ENCODE results near the gene CAPN5.

CAPN5 gene

DNA sequence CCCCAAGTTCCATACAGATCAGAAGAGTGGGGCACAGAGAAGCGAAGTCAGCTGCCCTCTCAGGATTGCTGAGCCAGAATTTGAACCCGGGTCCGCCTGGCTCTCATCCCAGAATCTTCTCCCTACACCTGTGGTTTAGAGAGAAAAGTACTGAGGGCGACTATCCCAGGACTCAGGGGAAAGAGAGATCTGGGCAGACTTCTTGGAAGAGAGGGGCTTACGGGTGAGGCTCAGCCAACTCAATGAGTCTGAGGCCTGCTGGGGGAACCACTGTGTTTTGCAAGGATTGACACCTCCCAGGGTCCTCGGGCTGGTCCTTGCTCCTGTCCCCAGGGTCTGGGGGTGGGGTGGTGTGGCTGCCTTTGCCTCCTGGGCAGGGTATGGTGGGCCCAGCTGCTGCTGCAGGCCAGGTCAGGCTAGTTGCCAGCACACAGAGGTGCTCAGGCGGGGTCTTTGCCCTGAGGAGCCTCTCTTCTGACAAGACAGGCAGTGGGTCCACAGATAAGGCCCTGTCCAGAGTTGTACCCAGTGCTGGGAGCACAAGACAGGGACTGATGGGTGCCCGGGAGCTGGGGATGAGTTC lies 1.2 kb downstream of the CAPN5 start:
- no peak for DNase-seq

DNA sequence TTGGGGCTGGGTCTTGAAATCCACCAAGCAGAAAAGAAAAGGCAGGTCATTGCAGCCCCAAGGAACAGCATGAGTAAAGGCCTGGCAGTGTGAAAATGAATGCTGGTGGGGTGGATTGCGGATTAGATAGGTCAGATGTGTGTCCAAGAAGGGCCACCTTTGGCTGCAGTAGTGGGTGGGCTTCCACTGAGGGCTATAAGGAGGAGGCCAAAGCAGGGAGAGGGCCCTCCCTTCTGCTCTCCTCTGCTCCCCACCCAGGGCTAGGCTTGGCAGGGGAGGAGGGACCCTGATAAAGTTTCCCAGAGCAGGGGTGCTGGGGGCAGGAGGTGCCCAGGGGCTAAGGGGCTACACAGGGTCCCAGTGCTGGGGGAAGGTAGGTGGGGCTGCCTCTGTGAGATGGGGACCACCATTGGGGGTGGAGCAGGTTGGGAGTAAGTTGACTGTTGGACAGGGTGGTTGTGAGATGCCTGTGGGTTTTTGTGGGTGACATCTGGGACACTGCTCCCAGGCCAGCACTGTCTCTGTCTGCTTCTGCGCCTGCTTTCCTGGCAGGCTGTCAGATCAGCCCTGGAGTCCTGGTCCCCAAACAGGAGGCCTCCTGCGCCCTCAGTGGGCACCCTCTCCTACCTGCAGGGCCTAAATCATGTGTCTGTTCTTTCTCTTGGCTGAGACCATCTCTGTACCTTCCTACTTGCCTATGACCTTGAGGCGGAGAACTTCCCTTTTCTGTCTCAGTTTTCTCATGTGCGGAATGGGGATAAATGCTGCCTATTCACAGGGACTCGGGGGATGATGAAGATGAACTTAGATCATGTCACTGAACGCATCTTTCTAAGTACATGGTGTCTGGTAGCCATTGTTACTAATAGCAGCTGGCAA lies 1.9 kb downstream of the CAPN5 start:
- no peak for DNase-seq

DNA sequence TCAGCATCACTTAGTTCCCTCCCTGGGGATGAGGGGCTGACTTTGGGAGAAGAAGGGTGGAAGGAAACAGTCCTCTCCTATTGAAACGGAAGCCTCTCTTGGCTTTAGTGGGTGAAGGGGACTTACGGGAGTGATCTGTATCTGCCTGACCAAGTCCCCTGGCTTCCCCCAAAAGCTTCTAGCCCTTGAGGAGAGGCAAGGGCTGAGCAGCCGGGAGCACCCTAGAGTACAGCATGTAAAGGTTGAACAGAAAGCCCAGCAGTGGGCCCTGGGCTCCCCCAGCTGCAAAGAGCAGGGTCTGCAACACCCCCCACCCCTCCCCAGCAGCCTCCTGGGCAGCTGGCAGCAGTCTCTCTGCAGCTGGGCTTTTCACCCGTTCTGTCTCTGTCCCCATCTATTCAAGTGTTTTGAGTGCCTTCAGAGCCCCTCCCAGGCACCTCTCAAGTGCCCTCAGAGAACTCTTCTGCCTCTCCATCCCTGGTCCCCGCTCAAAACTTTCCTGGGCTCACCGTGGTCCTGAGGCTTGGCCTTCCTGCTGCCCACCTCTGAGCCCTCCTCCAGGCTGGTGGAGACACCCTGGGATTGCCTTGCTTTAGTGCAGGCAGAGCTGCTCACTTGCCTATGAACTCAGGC lies 2.7 kb downstream of the CAPN5 start:
- DNase-seq, result no peak

GRCh38 chr11:77069969-77070582 lies 3.3 kb downstream of the CAPN5 start:
- no peak for DNase-seq

GRCh38 chr11:77071077-77071476 lies 4.3 kb downstream of the CAPN5 start:
- DNase-seq, result no peak

- DNase-seq, result no peak
Observed at GRCh38 chr11:77071671-77072605, 5.2 kb downstream of the CAPN5 start.

GRCh38 chr11:77072851-77073327 lies 6.1 kb downstream of the CAPN5 start:
- no peak for DNase-seq

- peak; percentile 16 for DNase-seq
Observed at GRCh38 chr11:77073328-77074001, 6.7 kb downstream of the CAPN5 start.

- peak; percentile 6 for DNase-seq
Observed at GRCh38 chr11:77074205-77074604, 7.4 kb downstream of the CAPN5 start.

- no peak for DNase-seq
Observed at GRCh38 chr11:77074626-77075221, 8.0 kb downstream of the CAPN5 start.

DNA sequence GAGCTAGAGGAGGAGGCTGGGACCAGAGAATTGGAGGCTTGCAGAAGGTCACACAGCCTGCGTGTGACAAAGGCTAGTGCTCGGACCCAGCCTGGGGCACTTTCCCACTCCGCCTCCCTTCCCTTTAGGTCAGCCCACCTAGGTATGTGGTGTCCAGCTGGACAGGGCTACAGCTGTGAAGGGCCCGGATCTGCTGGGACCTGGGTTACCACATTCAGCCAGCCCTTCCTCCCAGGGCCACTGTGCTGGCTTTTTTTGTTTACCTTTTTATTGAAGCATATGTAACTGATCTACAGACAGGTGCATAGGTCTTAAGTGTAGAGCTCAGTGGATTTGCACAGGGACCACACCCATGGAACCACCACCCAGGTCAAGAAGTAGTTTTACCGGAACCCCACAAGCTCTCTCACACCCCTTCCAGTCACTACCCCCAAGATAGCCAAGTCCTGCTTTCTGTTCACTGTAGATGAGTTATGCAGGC lies 8.7 kb downstream of the CAPN5 start:
- DNase-seq, result peak; percentile 74

DNA sequence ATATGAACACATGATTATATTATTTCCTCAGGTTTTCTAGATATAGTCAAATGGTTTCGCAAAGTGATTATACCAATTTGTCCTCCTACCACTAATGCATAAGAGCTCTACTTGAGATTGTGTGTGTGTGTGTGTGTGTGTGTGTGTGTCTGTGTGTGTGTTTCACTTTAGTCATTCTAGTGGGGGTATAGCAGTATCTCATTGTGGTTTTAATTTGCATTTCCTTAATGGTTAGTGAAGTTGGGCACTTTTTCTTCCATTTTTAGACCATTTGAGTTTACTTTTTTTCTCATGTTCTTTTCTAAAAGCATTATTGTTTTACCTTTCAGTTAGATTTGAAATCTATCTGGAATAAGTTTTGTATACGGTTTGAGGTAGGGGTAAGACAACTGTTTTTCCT lies 12.9 kb downstream of the CAPN5 start:
- no peak for DNase-seq

GRCh38 chr11:77080643-77081210 lies 14.0 kb downstream of the CAPN5 start:
- DNase-seq, result no peak

GRCh38 chr11:77081381-77081851 lies 14.6 kb downstream of the CAPN5 start:
- no peak for DNase-seq

GRCh38 chr11:77081976-77082836 lies 15.4 kb downstream of the CAPN5 start:
- no peak for DNase-seq

DNA sequence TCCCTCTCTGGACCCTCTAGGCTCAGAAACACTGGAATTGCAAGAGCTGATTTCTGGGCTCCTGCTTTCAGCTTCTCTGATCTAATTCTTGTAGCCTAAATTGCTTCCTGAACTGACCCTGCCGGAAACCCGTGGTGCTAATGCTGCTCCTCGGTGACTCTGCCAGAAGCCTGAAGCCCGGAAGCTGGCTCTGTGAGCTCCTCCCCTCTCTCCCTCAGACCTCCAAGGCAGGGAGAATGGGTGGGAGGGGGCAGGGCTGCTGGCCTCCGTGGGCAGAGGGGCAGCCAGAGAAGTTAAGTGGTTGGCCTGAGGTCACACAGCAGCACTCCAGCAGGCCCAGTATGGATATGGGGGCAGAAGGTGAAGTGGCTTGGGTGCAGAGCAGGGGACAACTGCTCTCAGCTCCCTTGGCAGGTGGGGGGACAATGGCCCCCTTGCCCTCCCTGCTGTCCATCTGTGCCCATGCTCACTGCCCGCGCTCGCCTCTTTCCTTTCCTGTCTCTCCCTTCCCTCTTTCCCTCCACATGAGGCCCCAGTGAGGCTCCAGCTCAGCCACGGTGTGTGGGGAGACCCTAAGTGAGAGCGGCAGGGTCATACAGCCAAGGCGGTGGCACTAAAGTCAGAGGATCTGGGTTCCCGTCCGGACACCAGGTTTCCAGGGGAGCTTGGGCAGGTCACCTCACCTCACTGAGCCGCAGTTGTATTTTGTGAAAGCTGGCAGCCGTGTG lies 16.2 kb downstream of the CAPN5 start:
- DNase-seq, result no peak

DNA sequence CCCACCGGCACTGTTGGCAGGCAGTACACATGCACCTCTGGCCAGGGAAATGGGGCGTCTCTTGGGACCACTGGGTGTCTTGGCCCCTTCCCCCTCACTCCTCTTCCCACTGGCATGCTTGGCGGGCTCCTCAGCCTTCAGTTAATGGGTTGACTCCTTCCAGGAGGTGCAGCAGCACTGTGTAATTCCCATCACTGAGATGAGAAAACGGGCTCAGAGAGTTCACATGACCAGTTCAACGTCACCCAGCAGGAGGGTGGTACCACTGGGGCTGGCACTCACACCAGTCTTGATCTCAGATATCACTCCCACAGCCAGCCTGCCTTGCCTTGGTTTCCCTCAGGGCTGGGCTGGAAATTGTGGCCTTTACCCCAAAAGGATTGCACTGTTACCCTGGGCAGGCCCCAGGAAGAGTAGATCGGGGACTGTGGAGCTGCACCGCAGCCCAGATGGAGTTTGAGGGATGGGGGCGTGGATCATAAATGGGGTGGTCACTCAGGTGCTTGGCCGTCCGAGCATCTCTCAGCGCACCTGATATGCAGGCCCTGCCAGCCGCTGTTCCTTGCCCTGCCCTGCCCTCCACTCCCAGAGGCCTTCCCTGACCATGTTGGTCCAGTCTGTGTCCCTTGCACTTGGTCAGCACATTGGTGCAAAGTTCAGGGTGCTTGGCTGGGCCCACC lies 16.9 kb downstream of the CAPN5 start:
- DNase-seq, result no peak

- no peak for DNase-seq
Observed at GRCh38 chr11:77084581-77085191, 17.9 kb downstream of the CAPN5 start.
